HG03442 (cell line): Measurements from ENCODE around the gene PBX3.
A peak's percentile ranks its signal among the peaks of the same experiment; 100 is the strongest.
"Not testable (repeated sequence)": the region's sequence is repeated elsewhere in the genome, so short reads cannot be mapped to it uniquely, and the experiment has no call there.

Source experiments
- ATAC-seq: cut with Tn5 transposase; IDR thresholded peaks from one replicate; pipeline ENCODE4 v1.9.1; 2021; ENCODE audit warnings: mild to moderate bottlenecking, moderate library complexity; ENCODE audit not compliant: unreplicated experiment

Gene PBX3

GRCh38 chr9:125820100-125820804 is 73.1 kb downstream of the PBX3 start:
- ATAC-seq: no peak

DNA sequence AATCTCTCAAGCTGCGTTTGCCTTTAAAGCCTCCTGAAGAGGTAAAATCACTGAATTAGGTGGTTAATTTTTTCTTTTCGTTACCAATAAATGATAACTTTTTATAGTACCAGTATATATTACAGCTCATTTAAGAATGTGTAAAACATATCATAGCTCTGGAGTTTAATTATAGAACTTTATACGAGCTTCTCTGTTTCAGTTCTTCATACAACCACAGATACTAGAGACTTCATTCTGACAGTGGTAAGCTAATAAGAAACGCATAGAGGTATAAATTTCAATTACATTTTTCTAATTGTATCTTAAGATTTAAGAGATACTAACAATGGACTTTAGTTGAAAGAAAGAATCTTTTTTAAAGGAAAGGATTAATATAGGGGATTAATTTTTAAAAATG is 73.9 kb downstream of the PBX3 start:
- ATAC-seq: no peak

GRCh38 chr9:125822160-125822559 is 75.0 kb downstream of the PBX3 start:
- ATAC-seq: no peak

GRCh38 chr9:125822902-125823301 is 75.7 kb downstream of the PBX3 start:
- ATAC-seq: no peak

- not testable (repeated sequence) for ATAC-seq
Measured at GRCh38 chr9:125823874-125824406, 76.8 kb downstream of the PBX3 start.

GRCh38 chr9:125825762-125826161 is 78.6 kb downstream of the PBX3 start:
- no peak for ATAC-seq

DNA sequence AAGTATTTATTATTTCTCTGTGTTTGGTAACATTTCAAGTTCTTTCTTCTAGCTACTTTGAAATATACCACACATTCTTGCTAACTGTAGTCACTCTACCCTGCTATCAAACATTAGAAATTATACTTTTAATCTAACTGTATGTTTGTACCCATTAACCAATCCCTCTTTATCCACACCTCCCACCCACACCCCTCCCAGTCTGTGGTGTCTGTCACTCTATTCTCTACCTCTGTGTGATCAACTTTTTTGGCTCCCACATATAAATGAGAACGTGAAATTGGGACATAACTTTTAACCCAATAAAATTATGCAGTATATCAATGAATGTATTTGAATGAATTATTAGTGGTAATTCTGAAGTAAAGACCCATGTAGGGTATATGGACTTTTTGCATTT is 79.7 kb downstream of the PBX3 start:
- ATAC-seq: no peak

- peak; percentile 41 for ATAC-seq
Measured at GRCh38 chr9:125829743-125830142, 82.6 kb downstream of the PBX3 start.

GRCh38 chr9:125831054-125831453 is 83.9 kb downstream of the PBX3 start:
- no peak for ATAC-seq

GRCh38 chr9:125831616-125832015 is 84.4 kb downstream of the PBX3 start:
- no peak for ATAC-seq

DNA sequence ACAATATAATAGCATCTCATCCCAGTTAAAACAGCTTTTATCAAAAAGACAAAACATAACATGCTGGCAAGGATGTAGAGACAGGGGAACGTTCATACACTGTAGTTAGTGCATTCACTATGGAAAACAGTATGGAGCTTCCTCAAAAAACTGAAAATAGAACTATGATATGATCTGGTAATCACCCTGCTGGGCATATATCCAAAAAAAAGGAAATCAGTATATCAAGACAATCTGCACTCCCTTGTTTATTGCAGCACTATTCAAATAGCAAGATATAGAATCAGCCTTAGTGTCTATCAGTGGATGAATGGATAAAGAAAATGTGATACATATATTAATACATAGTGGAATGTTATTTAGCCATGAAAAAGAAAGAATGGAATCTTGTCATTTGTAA is 88.5 kb downstream of the PBX3 start:
- no peak for ATAC-seq

- no peak for ATAC-seq
Measured at GRCh38 chr9:125839317-125839716, 92.1 kb downstream of the PBX3 start.

DNA sequence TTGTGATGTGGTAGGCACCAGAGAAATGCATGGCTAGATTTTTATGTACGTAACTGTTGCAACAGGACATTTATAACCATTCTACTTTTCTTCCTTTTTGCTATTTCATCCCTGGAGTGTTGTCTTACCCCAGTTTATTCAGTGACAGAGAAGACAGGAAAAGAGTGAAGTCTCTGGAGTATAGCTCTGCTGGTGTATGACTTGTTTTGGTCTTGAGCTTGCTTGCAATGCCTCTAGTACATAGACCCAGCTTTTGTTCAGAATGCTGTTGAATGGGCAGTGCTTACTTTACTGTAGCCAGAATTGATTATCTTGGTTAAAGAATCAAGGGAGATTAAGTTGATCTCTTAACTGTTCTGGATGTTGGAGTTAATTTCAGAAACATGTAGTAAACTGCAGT is 94.3 kb downstream of the PBX3 start:
- ATAC-seq: no peak

DNA sequence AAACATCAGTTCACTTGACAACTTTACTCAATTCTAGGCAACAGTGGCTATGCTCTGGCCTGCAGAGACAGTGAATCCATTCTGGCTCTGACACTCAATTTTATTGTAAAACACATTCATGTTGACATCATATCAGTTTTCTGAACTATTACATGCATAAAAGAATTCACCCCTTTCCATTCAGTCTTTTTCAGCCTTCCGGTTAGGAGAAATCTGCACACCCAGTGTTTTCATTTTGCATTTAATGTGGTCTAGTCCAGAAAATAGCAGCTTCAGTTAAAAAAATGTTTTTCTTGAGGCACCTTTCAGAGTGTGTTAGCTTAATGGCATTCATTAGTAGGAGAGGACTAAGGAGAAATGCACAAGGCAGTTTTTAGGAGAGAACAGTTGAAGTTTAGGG is 95.1 kb downstream of the PBX3 start:
- no peak for ATAC-seq

DNA sequence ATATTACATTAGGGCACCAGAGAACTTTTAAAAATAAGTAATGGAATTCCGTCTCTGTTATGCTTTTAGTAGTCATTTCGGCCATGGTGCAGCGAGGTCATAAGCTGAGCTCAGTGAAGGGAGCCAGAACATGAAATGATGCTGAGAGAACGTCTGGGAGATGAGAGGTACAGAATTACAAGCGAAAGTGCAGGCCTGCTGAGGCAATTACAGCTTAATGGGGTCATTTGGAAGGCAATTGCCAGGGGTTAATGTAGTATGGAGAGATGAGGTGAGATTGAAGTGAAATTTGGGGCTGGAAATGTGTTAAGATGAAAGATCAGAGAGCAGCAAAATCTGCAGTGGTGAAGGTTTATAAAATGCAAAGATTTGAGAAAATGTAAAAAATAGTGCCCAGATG is 96.5 kb downstream of the PBX3 start:
- no peak for ATAC-seq

- no peak for ATAC-seq
Measured at GRCh38 chr9:125844611-125845010, 97.4 kb downstream of the PBX3 start.

DNA sequence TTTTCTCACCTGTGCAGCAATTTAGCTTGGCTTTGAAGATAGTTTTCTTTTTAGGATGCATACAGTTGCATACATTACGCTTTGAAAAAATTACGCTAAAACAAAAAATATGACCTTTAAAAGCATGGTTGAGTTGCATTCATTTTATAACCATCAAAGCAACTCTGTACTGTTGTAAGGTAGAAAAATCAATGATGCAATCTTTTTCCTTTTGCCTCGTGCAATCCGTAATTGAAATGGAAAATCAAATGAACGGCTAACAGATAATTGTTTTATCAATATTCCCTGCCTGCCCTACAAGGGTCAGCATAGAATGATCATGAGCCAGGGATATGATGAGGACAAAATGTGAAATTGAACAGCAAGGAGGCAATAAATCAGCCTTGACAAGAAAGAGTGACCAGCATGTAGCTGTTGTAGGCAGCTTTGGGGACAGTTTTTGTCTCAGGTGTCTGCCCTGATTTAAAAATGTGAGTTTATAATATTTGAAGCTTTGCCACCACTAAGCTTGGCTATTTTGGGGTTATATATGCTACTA is 98.2 kb downstream of the PBX3 start:
- no peak for ATAC-seq

- no peak for ATAC-seq
Measured at GRCh38 chr9:125847735-125848134, 100.6 kb downstream of the PBX3 start.

DNA sequence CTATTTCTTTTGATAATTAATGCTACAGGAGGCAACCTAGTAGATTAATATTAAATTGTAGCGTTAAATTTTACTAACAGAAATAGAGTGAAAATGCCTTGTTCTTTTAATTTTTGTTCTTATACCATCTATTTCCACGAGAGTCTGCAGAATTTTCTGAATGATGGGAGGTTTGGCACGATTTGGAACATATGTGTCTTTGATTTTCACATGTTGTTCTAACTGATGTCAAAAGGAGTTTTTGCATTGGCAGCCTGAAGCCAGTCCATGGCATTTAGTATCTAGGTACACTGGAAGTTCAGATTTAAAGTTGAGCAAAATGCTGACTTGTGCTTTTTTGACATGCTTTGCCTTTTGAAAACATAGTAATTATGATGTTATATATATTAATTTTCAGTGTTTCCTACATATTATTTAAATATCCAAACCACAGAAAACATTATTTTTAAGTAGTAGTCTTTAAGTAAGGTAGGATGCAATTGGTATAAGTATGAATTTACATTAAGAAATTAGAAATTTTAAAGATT is 103.0 kb downstream of the PBX3 start:
- ATAC-seq: no peak

DNA sequence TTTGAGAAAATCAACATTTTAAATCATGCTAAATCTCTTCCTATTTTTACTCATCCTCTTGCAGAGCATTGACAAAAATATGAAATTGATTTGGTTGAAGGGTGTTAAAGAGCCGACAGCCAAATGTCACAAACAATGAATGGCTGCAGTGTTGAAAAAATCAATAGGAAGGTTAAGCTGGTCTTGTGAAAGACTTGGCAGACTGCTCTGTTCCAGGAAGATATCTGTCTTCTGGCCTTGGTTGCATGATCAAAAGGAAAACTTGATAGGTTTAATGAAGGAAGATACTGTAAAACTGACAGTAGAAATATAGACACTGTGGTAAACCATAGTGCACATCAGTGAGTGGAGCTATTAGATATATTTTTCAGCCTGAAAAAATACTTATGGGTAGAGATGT is 103.6 kb downstream of the PBX3 start:
- no peak for ATAC-seq

GRCh38 chr9:125851979-125852378 is 104.8 kb downstream of the PBX3 start:
- no peak for ATAC-seq

DNA sequence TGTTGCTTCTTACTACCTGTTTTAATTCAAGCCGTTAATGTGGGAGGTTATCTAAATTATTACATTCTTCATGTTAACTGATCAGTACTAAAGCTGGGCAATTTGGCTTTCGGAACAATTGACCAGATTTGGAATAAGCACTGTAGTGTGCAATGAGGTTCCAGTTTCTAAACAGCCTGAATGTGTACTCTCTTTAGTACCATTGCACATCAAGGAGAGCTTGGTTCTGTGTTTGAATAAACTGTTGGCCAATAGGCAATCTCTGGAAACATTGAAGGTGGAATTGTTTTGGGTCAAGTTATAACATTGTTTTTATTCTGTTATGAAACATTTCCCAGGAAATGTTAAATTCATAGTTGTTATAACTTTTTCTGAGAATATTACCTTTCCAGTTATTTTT is 105.2 kb downstream of the PBX3 start:
- no peak for ATAC-seq
